HepG2 (cell line): ENCODE measurements around the gene FAM131A. TPM values are rescaled to one million over a fixed set of nuclear protein-coding genes. Genes with fewer than 3 reads are reported as not detected.
A peak's percentile ranks its signal among the peaks of the same experiment; 100 is the strongest.

ENCODE experiments used
- ATF1 ChIP-seq: IDR thresholded peaks from 2 replicates; pipeline ENCODE4 v1.6.1; 2016; ENCODE audit warnings: mild to moderate bottlenecking, control low read depth
- HDAC6 ChIP-seq: fragments of 200-600 bp; sonication (generic); IDR thresholded peaks from 2 replicates; pipeline ENCODE4 v1.7.0; 2017; ENCODE audit warnings: mild to moderate bottlenecking, antibody characterized with exemption, low read length, low read depth
- HMG20B ChIP-seq: conservative IDR thresholded peaks from 2 replicates; pipeline ENCODE4 v1.6.1; 2016; ENCODE audit warnings: missing genetic modification reagents, missing compliant biosample characterization
- KAT8 ChIP-seq: IDR thresholded peaks from 2 replicates; pipeline ENCODE4 v1.6.1; 2016; ENCODE audit warnings: missing genetic modification reagents, missing compliant biosample characterization
- MXD4 ChIP-seq: IDR thresholded peaks from 2 replicates; pipeline ENCODE4 v1.6.1; 2016; ENCODE audit warnings: mild to moderate bottlenecking, missing biosample characterization, missing genetic modification reagents
- NFYB ChIP-seq: sonication (generic); formaldehyde crosslinking; IDR thresholded peaks from 2 replicates; pipeline ENCODE4 v1.4.0; 2020; ENCODE audit warnings: missing genetic modification reagents
- PHF8 ChIP-seq: sonication (generic); formaldehyde crosslinking; IDR thresholded peaks from 2 replicates; pipeline ENCODE4 v1.5.0; 2020; ENCODE audit warnings: missing genetic modification reagents
- POLR2G ChIP-seq: fragments of 200-400 bp; formaldehyde crosslinking; IDR thresholded peaks from 2 replicates; pipeline ENCODE4 v1.6.1; 2018; ENCODE audit warnings: mild to moderate bottlenecking, low read depth, low read length, moderate library complexity
- SAFB2 ChIP-seq: sonication (generic); formaldehyde crosslinking; IDR thresholded peaks from 2 replicates; pipeline ENCODE4 v1.5.1; 2020; ENCODE audit warnings: missing genetic modification reagents, low read depth, mild to moderate bottlenecking, borderline replicate concordance
- SIN3B ChIP-seq: fragments of 150-350 bp; IDR thresholded peaks from 2 replicates; pipeline ENCODE4 v1.6.1; 2014; ENCODE audit warnings: low read length
- SNAI1 ChIP-seq: sonication (generic); formaldehyde crosslinking; IDR thresholded peaks from 2 replicates; pipeline ENCODE4 v1.5.0; 2020; ENCODE audit warnings: mild to moderate bottlenecking, missing genetic modification reagents, borderline replicate concordance
- TMF1 ChIP-seq: sonication (generic); formaldehyde crosslinking; IDR thresholded peaks from 2 replicates; pipeline ENCODE4 v1.8.1; 2022; ENCODE audit warnings: low read depth, missing genetic modification reagents
- ZBED4 ChIP-seq: sonication (generic); formaldehyde crosslinking; IDR thresholded peaks from 2 replicates; pipeline ENCODE4 v1.4.0; 2020; ENCODE audit warnings: missing genetic modification reagents, borderline replicate concordance
- ZC3H4 ChIP-seq: sonication (generic); formaldehyde crosslinking; IDR thresholded peaks from 2 replicates; pipeline ENCODE4 v1.4.0; 2020; ENCODE audit warnings: missing genetic modification reagents, borderline replicate concordance
- ZNF24 ChIP-seq: fragments of 450-650 bp; IDR thresholded peaks from 2 replicates; pipeline ENCODE4 v1.6.1; 2017; ENCODE audit warnings: antibody characterized with exemption, mild to moderate bottlenecking
- ZNF3 ChIP-seq: IDR thresholded peaks from 2 replicates; pipeline ENCODE4 v1.7.0; 2017; ENCODE audit warnings: inconsistent platforms
- ZNF350 ChIP-seq: sonication (generic); formaldehyde crosslinking; IDR thresholded peaks from 2 replicates; pipeline ENCODE4 v1.4.0; 2020; ENCODE audit warnings: mild to moderate bottlenecking, low read depth, missing genetic modification reagents, borderline replicate concordance
- ZNF543 ChIP-seq: sonication (generic); formaldehyde crosslinking; IDR thresholded peaks from 2 replicates; pipeline ENCODE4 v1.4.0; 2020; ENCODE audit warnings: mild to moderate bottlenecking, missing genetic modification reagents
- ZNF605 ChIP-seq: sonication (generic); formaldehyde crosslinking; IDR thresholded peaks from 2 replicates; pipeline ENCODE4 v1.8.0; 2022; ENCODE audit warnings: mild to moderate bottlenecking, missing genetic modification reagents
- ZNF619 ChIP-seq: sonication (generic); formaldehyde crosslinking; IDR thresholded peaks from 2 replicates; pipeline ENCODE4 v1.4.0; 2020; ENCODE audit warnings: mild to moderate bottlenecking, missing genetic modification reagents
- ZNF770 ChIP-seq: sonication (generic); formaldehyde crosslinking; IDR thresholded peaks from 2 replicates; pipeline ENCODE4 v1.5.0; 2020; ENCODE audit warnings: mild to moderate bottlenecking, missing genetic modification reagents
- polyA plus RNA-seq, 8 experiments: library from polyadenylated mRNA; depleted of rRNA in 3 of 8; stranded (reverse) in 7 of 8; unstranded in 1 of 8; fragments of >200 nt; fragmentation: Illumina TruSeq in 4 of 8; extraction: Trizol in 4 of 8; gene quantifications; 2 replicates each; pipeline versions ENCODE4 v1.2.1 to v1.2.3, GENCODE V29; 2011 to 2016; ENCODE audit warnings: low read depth in 4 of 8, missing spikeins in 1 of 8, mixed read lengths in 1 of 8; ENCODE audit not compliant: insufficient read depth in 1 of 8
- total RNA-seq, 5 experiments: library from RNA; depleted of rRNA; stranded (reverse); fragments of >200 nt; fragmentation: Illumina TruSeq; extraction: Trizol; gene quantifications; 2 replicates each; pipeline ENCODE4 v1.2.3, GENCODE V29; 2016; ENCODE audit warnings: low read depth in 1 of 5
- TF ChIP-seq, protein P1 (sequence below): sonication (generic); formaldehyde crosslinking; IDR thresholded peaks from 2 replicates; pipeline ENCODE4 v1.8.0; 2022; ENCODE audit warnings: mild to moderate bottlenecking, missing genetic modification reagents
- TF ChIP-seq, protein P2 (sequence below): sonication (generic); formaldehyde crosslinking; IDR thresholded peaks from 2 replicates; pipeline ENCODE4 v1.4.0; 2020; ENCODE audit warnings: missing genetic modification reagents

FAM131A gene
- total and polyA plus RNA-seq, 2 of the 13 experiments (the other 11 are each of a cell fraction or from before 2014, with no cell fraction given), result 9.2 to 9.3 TPM

DNA sequence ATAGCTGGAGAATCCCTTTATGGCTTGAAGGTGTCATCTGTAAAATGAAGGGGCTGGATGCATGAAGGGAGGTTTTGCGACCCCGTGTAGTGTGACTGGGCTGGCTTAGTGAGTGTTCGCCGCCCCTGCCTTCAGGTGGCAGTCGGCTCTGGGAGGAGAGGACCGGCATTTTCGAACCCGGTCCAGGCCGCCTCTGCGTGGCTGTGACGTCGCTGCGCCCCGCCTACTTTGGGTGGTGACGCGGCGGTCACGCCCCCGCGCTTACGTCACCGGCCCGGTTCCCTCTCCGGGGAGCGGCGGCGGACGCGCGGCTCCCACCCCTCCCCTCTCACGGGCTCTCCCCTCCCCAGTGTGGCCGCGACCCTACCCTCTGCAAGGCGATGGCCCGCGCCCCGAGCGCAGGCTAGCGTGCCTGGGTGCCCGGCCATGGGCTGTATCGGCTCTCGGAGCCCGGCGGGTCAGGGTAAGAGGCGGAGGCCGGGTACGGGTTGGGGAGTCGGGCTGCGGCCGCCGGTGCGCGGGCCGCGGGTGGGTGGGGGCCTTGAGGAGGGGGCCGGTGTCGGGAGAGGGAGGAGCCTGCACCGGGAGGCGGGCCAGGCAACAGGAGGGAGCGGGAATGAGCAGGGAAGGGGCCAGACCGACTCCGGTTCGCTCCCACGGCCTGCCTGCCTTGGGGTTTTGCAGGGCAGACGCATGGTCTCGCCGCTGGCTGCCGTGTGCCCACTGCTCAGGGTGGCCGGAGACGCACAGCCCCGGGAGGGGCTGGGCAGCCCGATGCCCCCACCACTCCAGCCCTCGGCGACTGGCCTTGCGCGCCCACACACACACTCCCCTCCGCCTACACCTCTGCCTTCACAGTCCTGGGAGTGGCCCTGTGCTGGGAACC, 1.5 kb upstream of the FAM131A start (continued):
- TF ChIP-seq, protein P1, sequence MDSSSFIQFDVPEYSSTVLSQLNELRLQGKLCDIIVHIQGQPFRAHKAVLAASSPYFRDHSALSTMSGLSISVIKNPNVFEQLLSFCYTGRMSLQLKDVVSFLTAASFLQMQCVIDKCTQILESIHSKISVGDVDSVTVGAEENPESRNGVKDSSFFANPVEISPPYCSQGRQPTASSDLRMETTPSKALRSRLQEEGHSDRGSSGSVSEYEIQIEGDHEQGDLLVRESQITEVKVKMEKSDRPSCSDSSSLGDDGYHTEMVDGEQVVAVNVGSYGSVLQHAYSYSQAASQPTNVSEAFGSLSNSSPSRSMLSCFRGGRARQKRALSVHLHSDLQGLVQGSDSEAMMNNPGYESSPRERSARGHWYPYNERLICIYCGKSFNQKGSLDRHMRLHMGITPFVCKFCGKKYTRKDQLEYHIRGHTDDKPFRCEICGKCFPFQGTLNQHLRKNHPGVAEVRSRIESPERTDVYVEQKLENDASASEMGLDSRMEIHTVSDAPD (CRISPR knock-in tag), result no peak
- TF ChIP-seq ZNF770 (CRISPR knock-in tag) (no peak), HDAC6 (no peak), SIN3B (no peak), HMG20B (no peak), POLR2G (peak; percentile 86), ZBED4 (CRISPR knock-in tag) (peak; percentile 46; the same call in 1 of the 2 replicates), MXD4 (CRISPR knock-in tag) (0 out of 2 replicates have a peak, but pooled peaks have one; percentile 43), PHF8 (CRISPR knock-in tag) (peak; percentile 88), ZNF619 (CRISPR knock-in tag) (no peak), ZNF605 (CRISPR knock-in tag) (no peak), ZC3H4 (CRISPR knock-in tag) (no peak), ZNF350 (CRISPR knock-in tag) (peak; percentile 50; the same call in 1 of the 2 replicates), TMF1 (CRISPR knock-in tag) (peak; percentile 27; the same call in 1 of the 2 replicates), ZNF24 (no peak), ZNF3 (CRISPR knock-in tag) (no peak), ZNF543 (CRISPR knock-in tag) (no peak), SNAI1 (CRISPR knock-in tag) (peak; percentile 68; the same call in 1 of the 2 replicates), NFYB (peak; percentile 31; the same call in 1 of the 2 replicates), KAT8 (CRISPR knock-in tag) (no peak), ATF1 (CRISPR knock-in tag) (peak; percentile 92), SAFB2 (CRISPR knock-in tag) (peak; percentile 72; the same call in 1 of the 2 replicates)
- TF ChIP-seq, protein P2, sequence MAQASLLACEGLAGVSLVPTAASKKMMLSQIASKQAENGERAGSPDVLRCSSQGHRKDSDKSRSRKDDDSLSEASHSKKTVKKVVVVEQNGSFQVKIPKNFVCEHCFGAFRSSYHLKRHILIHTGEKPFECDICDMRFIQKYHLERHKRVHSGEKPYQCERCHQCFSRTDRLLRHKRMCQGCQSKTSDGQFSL (CRISPR knock-in tag), result no peak
